HepG2 (cell line): Measurements from ENCODE around the gene RBBP8NL. TPM values are rescaled to one million over a fixed set of nuclear protein-coding genes. Genes with fewer than 3 reads are reported as not detected.

Experiments
- HCFC1 ChIP-seq: fragments of 150-350 bp; IDR thresholded peaks from 2 replicates; pipeline ENCODE4 v1.6.1; 2014; ENCODE audit warnings: low read depth, low read length
- JDP2 ChIP-seq: sonication (generic); formaldehyde crosslinking; IDR thresholded peaks from 2 replicates; pipeline ENCODE4 v1.8.1; 2022; ENCODE audit warnings: missing genetic modification reagents, borderline replicate concordance
- KLF15 ChIP-seq: sonication (generic); formaldehyde crosslinking; IDR thresholded peaks from 2 replicates; pipeline ENCODE4 v1.8.1; 2023; ENCODE audit warnings: borderline replicate concordance, mild to moderate bottlenecking, inconsistent platforms, missing genetic modification reagents, mixed read lengths
- KMT2B ChIP-seq: IDR thresholded peaks from 2 replicates; pipeline ENCODE4 v1.6.1; 2016; ENCODE audit warnings: missing genetic modification reagents, missing compliant biosample characterization
- RCOR2 ChIP-seq: IDR thresholded peaks from 2 replicates; pipeline ENCODE4 v1.6.1; 2016; ENCODE audit warnings: missing biosample characterization, missing genetic modification reagents
- RELA ChIP-seq: sonication (generic); formaldehyde crosslinking; IDR thresholded peaks from 2 replicates; pipeline ENCODE4 v1.4.0; 2020; ENCODE audit warnings: missing genetic modification reagents
- SOX6 ChIP-seq, 2 experiments: fragments of 450-650 bp in 1 of 2; sonication (generic) in 1 of 2; formaldehyde crosslinking in 1 of 2; IDR thresholded peaks; 2 replicates each; pipeline versions ENCODE4 v1.4.0 to v1.6.1; 2017 to 2020; ENCODE audit warnings: antibody characterized with exemption in 1 of 2, mild to moderate bottlenecking in 1 of 2, missing genetic modification reagents in 1 of 2
- TEAD3 ChIP-seq: optimal IDR thresholded peaks from 2 replicates; pipeline ENCODE3; 2016; ENCODE audit warnings: borderline replicate concordance
- ZFY ChIP-seq: sonication (generic); formaldehyde crosslinking; IDR thresholded peaks from 2 replicates; pipeline ENCODE4 v1.4.0; 2020; ENCODE audit warnings: missing genetic modification reagents
- ZNF263 ChIP-seq: sonication (generic); formaldehyde crosslinking; IDR thresholded peaks from 2 replicates; pipeline ENCODE4 v1.4.0; 2020; ENCODE audit warnings: missing genetic modification reagents
- ZNF326 ChIP-seq: sonication (generic); formaldehyde crosslinking; IDR thresholded peaks from 2 replicates; pipeline ENCODE4 v1.4.0; 2020; ENCODE audit warnings: missing genetic modification reagents, borderline replicate concordance
- ZNF460 ChIP-seq: sonication (generic); formaldehyde crosslinking; IDR thresholded peaks from 2 replicates; pipeline ENCODE4 v1.5.1; 2020; ENCODE audit warnings: missing genetic modification reagents, mild to moderate bottlenecking, borderline replicate concordance
- ZNF577 ChIP-seq: sonication (generic); formaldehyde crosslinking; IDR thresholded peaks from 2 replicates; pipeline ENCODE4 v1.4.0; 2020; ENCODE audit warnings: mild to moderate bottlenecking, low read depth, missing genetic modification reagents, borderline replicate concordance
- ZNF589 ChIP-seq: sonication (generic); formaldehyde crosslinking; conservative IDR thresholded peaks from 2 replicates; pipeline ENCODE4 v1.8.0; 2022; ENCODE audit warnings: mild to moderate bottlenecking, moderate library complexity, missing genetic modification reagents
- polyA plus RNA-seq, 8 experiments: library from polyadenylated mRNA; depleted of rRNA in 3 of 8; stranded (reverse) in 7 of 8; unstranded in 1 of 8; fragments of >200 nt; fragmentation: Illumina TruSeq in 4 of 8; extraction: Trizol in 4 of 8; gene quantifications; 2 replicates each; pipeline versions ENCODE4 v1.2.1 to v1.2.3, GENCODE V29; 2011 to 2016; ENCODE audit warnings: low read depth in 4 of 8, missing spikeins in 1 of 8, mixed read lengths in 1 of 8; ENCODE audit not compliant: insufficient read depth in 1 of 8
- total RNA-seq, 5 experiments: library from RNA; depleted of rRNA; stranded (reverse); fragments of >200 nt; fragmentation: Illumina TruSeq; extraction: Trizol; gene quantifications; 2 replicates each; pipeline ENCODE4 v1.2.3, GENCODE V29; 2016; ENCODE audit warnings: low read depth in 1 of 5
- TF ChIP-seq, protein P1 (sequence below): IDR thresholded peaks from 2 replicates; pipeline ENCODE4 v1.6.1; 2012; ENCODE audit warnings: low read length, improper control_type of control experiment
- TF ChIP-seq, protein P2 (sequence below): IDR thresholded peaks from 2 replicates; pipeline ENCODE4 v1.6.1; 2016; ENCODE audit warnings: low read depth, missing genetic modification reagents, missing compliant biosample characterization
- TF ChIP-seq, protein P3 (sequence below): sonication (generic); formaldehyde crosslinking; IDR thresholded peaks from 2 replicates; pipeline ENCODE4 v1.8.0; 2022; ENCODE audit warnings: missing genetic modification reagents, mild to moderate bottlenecking, borderline replicate concordance

The RBBP8NL gene
- total and polyA plus RNA-seq, 2 of the 13 experiments (the other 11 are each of a cell fraction or from before 2014, with no cell fraction given): 0.69 to 0.86 TPM

DNA sequence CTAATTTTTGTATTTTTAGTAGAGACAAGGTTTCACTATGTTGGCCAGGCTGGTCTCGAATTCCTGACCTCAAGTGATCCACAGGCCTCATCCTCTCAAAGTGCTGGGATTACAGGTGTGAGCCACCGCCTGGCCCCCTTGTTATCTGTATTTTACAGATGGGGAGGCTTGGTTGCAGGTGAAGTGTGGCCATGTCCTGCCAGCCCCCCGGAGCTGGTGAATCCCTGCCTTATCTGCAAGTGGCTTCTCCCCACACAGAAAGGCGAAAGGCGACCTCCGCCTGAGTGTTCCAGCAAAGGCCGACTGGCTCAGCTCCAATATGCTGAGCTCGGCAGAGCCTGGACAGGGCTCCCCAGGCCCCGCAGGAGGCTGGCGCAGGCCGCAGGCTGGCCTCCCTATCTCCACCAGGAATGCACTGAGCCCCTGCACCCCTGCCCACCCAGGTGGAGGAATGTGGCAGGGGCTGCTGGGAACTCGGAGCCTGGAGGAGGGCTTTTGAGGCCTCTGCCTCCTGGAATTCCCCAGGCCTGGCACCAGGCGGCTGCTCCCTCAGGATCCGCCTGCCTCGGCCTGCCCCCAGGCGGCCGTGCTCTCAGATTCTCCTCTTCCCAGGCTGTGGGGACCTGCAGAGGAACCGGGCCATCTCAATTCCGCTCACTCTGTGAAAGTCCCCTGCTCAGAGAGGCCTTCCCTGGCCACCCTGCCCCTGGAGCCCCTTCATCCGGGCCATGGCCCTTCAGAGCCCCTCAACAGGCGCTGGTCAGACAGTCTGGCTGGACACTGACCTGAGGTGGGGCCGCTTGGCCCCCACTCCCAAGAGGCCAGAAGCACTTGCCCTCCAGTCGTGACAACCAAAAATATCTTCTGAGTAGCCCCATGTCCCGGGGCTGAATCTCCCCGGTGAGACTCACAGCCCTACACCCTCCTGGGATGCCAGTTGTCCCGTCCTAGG lies 51.0 kb downstream of the RBBP8NL start (continued):
- TF ChIP-seq, protein P1, sequence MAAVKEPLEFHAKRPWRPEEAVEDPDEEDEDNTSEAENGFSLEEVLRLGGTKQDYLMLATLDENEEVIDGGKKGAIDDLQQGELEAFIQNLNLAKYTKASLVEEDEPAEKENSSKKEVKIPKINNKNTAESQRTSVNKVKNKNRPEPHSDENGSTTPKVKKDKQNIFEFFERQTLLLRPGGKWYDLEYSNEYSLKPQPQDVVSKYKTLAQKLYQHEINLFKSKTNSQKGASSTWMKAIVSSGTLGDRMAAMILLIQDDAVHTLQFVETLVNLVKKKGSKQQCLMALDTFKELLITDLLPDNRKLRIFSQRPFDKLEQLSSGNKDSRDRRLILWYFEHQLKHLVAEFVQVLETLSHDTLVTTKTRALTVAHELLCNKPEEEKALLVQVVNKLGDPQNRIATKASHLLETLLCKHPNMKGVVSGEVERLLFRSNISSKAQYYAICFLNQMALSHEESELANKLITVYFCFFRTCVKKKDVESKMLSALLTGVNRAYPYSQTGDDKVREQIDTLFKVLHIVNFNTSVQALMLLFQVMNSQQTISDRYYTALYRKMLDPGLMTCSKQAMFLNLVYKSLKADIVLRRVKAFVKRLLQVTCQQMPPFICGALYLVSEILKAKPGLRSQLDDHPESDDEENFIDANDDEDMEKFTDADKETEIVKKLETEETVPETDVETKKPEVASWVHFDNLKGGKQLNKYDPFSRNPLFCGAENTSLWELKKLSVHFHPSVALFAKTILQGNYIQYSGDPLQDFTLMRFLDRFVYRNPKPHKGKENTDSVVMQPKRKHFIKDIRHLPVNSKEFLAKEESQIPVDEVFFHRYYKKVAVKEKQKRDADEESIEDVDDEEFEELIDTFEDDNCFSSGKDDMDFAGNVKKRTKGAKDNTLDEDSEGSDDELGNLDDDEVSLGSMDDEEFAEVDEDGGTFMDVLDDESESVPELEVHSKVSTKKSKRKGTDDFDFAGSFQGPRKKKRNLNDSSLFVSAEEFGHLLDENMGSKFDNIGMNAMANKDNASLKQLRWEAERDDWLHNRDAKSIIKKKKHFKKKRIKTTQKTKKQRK: no peak
- no peak for TF ChIP-seq JDP2 (CRISPR knock-in tag)
- TF ChIP-seq HCFC1: no peak
- TF ChIP-seq RELA (CRISPR knock-in tag): peak; percentile 99
- TF ChIP-seq KLF15 (CRISPR knock-in tag): peak; percentile 61; the same call in 1 of the 2 replicates
- TF ChIP-seq TEAD3 (CRISPR knock-in tag): peak; percentile 99
- TF ChIP-seq KMT2B (CRISPR knock-in tag): no peak; the same call in 1 of the 2 replicates
- TF ChIP-seq ZNF577 (CRISPR knock-in tag): 0 out of 2 replicates have a peak, but pooled peaks have one; percentile 50
- TF ChIP-seq, protein P2, sequence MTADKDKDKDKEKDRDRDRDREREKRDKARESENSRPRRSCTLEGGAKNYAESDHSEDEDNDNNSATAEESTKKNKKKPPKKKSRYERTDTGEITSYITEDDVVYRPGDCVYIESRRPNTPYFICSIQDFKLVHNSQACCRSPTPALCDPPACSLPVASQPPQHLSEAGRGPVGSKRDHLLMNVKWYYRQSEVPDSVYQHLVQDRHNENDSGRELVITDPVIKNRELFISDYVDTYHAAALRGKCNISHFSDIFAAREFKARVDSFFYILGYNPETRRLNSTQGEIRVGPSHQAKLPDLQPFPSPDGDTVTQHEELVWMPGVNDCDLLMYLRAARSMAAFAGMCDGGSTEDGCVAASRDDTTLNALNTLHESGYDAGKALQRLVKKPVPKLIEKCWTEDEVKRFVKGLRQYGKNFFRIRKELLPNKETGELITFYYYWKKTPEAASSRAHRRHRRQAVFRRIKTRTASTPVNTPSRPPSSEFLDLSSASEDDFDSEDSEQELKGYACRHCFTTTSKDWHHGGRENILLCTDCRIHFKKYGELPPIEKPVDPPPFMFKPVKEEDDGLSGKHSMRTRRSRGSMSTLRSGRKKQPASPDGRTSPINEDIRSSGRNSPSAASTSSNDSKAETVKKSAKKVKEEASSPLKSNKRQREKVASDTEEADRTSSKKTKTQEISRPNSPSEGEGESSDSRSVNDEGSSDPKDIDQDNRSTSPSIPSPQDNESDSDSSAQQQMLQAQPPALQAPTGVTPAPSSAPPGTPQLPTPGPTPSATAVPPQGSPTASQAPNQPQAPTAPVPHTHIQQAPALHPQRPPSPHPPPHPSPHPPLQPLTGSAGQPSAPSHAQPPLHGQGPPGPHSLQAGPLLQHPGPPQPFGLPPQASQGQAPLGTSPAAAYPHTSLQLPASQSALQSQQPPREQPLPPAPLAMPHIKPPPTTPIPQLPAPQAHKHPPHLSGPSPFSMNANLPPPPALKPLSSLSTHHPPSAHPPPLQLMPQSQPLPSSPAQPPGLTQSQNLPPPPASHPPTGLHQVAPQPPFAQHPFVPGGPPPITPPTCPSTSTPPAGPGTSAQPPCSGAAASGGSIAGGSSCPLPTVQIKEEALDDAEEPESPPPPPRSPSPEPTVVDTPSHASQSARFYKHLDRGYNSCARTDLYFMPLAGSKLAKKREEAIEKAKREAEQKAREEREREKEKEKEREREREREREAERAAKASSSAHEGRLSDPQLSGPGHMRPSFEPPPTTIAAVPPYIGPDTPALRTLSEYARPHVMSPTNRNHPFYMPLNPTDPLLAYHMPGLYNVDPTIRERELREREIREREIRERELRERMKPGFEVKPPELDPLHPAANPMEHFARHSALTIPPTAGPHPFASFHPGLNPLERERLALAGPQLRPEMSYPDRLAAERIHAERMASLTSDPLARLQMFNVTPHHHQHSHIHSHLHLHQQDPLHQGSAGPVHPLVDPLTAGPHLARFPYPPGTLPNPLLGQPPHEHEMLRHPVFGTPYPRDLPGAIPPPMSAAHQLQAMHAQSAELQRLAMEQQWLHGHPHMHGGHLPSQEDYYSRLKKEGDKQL (CRISPR knock-in tag): no peak
- TF ChIP-seq SOX6 (IDR thresholded peaks at IDR 0.05): no peak
- TF ChIP-seq SOX6 (CRISPR knock-in tag; IDR thresholded peaks at IDR 0.05): peak; percentile 69
- TF ChIP-seq ZNF460 (CRISPR knock-in tag): no peak; the same call in 1 of the 2 replicates
- 0 out of 2 replicates have a peak, but pooled peaks have one; percentile 14 for TF ChIP-seq RCOR2
- TF ChIP-seq, protein P3, sequence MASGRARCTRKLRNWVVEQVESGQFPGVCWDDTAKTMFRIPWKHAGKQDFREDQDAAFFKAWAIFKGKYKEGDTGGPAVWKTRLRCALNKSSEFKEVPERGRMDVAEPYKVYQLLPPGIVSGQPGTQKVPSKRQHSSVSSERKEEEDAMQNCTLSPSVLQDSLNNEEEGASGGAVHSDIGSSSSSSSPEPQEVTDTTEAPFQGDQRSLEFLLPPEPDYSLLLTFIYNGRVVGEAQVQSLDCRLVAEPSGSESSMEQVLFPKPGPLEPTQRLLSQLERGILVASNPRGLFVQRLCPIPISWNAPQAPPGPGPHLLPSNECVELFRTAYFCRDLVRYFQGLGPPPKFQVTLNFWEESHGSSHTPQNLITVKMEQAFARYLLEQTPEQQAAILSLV: no peak
- no peak for TF ChIP-seq ZNF589 (CRISPR knock-in tag)
- TF ChIP-seq ZFY (CRISPR knock-in tag): peak; percentile 95
- peak; percentile 85 for TF ChIP-seq ZNF263 (CRISPR knock-in tag)
- TF ChIP-seq ZNF326: 0 out of 2 replicates have a peak, but pooled peaks have one; percentile 71
